H1 (cell line): ENCODE measurements around the gene TTC28. TPM values are rescaled to one million over a fixed set of nuclear protein-coding genes. Genes with fewer than 3 reads are reported as not detected.

Experiments
- CTCF ChIA-PET: fragments of 300-600 bp; sonication (Branson Sonifier 250); formaldehyde crosslinking; loops from one replicate; lab custom pipeline; 2021; ENCODE audit not compliant: partially characterized antibody; lab: Charles Lee
- POLR2A ChIA-PET: fragments of 300-600 bp; sonication (Branson Sonifier 250); formaldehyde crosslinking; loops from one replicate; lab custom pipeline; 2021; ENCODE audit warnings: inconsistent platforms; ENCODE audit not compliant: partially characterized antibody; lab: Charles Lee
- DNase-seq, 2 experiments: peaks; one replicate each; pipeline versions ENCODE4 v3.0.0 to v3.0.0-alpha.2; 2010 to 2022; ENCODE audit warnings: low spot score in 2 of 2, low read depth in 1 of 2, mixed read lengths in 1 of 2
- FAIRE-seq: peaks from 2 replicates; lab custom pipeline; 2011; peaks lifted over from hg19 to GRCh38; lab: Jason Lieb, UNC
- H2AFZ ChIP-seq: 2 replicates; pipeline ENCODE4 v1.8.1; 2012; ENCODE audit warnings: low read length, inconsistent platforms
- H2AK5ac ChIP-seq: 2 replicates; pipeline ENCODE4 v1.6.1; 2013; ENCODE audit warnings: low read depth, low read length
- H2BK120ac ChIP-seq: replicated peaks from 2 replicates; pipeline ENCODE3; 2013; ENCODE audit warnings: low read depth, low read length, inconsistent platforms
- H2BK12ac ChIP-seq: 2 replicates; pipeline ENCODE4 v1.6.1; 2013; ENCODE audit warnings: low read depth, low read length
- H2BK15ac ChIP-seq: 2 replicates; pipeline ENCODE4 v1.6.1; 2013; ENCODE audit warnings: low read length
- H2BK20ac ChIP-seq: 2 replicates; pipeline ENCODE4 v1.6.1; 2013; ENCODE audit warnings: low read length
- H2BK5ac ChIP-seq: 2 replicates; pipeline ENCODE4 v1.6.1; 2013; ENCODE audit warnings: low read depth, low read length
- H3K14ac ChIP-seq: 2 replicates; pipeline ENCODE4 v1.6.1; 2013; ENCODE audit warnings: inconsistent platforms; ENCODE audit not compliant: insufficient read length
- H3K18ac ChIP-seq: 2 replicates; pipeline ENCODE4 v1.6.1; 2013; ENCODE audit warnings: low read length; ENCODE audit errors: extremely low read depth
- H3K23ac ChIP-seq: 2 replicates; pipeline ENCODE4 v1.6.1; 2013; ENCODE audit warnings: inconsistent platforms; ENCODE audit not compliant: insufficient read length
- H3K23me2 ChIP-seq: 2 replicates; pipeline ENCODE4 v1.6.1; 2013; ENCODE audit warnings: low read depth, low read length
- H3K27ac ChIP-seq: 2 replicates; pipeline ENCODE4 v1.6.1; 2011; ENCODE audit warnings: low read depth, low read length, inconsistent platforms
- H3K27me3 ChIP-seq, 4 experiments: replicated peaks in 1 of 4; 1 replicate in 1 of 4; 2 replicates in 3 of 4; pipeline versions ENCODE4 v1.6.1 to v1.8.1; 2011 to 2013; ENCODE audit warnings: low read length in 3 of 4, mild to moderate bottlenecking in 3 of 4, inconsistent platforms in 2 of 4, mixed read lengths in 2 of 4, moderate library complexity in 1 of 4; ENCODE audit not compliant: control insufficient read depth in 3 of 4, insufficient read depth in 3 of 4; ENCODE audit errors: extremely low read depth in 1 of 4
- H3K36me3 ChIP-seq, 4 experiments: 2 replicates each; pipeline versions ENCODE4 v1.6.1 to v1.8.1; 2011 to 2013; ENCODE audit warnings: mild to moderate bottlenecking in 4 of 4, low read length in 3 of 4, moderate library complexity in 2 of 4, control low read depth in 1 of 4, inconsistent platforms in 1 of 4; ENCODE audit not compliant: insufficient read depth in 4 of 4, control insufficient read depth in 2 of 4
- H3K4ac ChIP-seq: replicated peaks from 2 replicates; pipeline ENCODE3; 2013; ENCODE audit warnings: low read length, low read depth, mixed read lengths, inconsistent platforms; ENCODE audit not compliant: insufficient read length
- H3K4me1 ChIP-seq, 4 experiments: replicated peaks in 1 of 4; 1 replicate in 1 of 4; 2 replicates in 3 of 4; pipeline versions ENCODE4 v1.6.1 to v1.8.1; 2011 to 2013; ENCODE audit warnings: low read length in 3 of 4, inconsistent platforms in 2 of 4, mixed read lengths in 1 of 4; ENCODE audit not compliant: insufficient read depth in 4 of 4, control insufficient read depth in 3 of 4
- H3K4me2 ChIP-seq, 2 experiments: 2 replicates each; pipeline versions ENCODE4 v1.6.1 to v1.8.1; 2011 to 2013; ENCODE audit warnings: low read depth in 2 of 2, low read length in 2 of 2, control low read depth in 1 of 2, inconsistent platforms in 1 of 2, mild to moderate bottlenecking in 1 of 2; ENCODE audit not compliant: insufficient read depth in 1 of 2
- H3K4me3 ChIP-seq, 4 experiments: fragments of 200-600, 300-600 bp in 1 of 4; sonication (generic), shearing (Covaris generic), sonication (Bioruptor Twin) in 1 of 4; 2 replicates each; pipeline versions ENCODE4 v1.5.1 to v1.8.1; 2011 to 2016; ENCODE audit warnings: low read length in 4 of 4, low read depth in 3 of 4, control low read depth in 2 of 4, inconsistent platforms in 2 of 4, mild to moderate bottlenecking in 2 of 4, mixed read lengths in 1 of 4, moderate library complexity in 1 of 4; ENCODE audit not compliant: insufficient read depth in 2 of 4; ENCODE audit errors: extremely low read depth in 1 of 4
- H3K56ac ChIP-seq: replicated peaks from 2 replicates; pipeline ENCODE3; 2013; ENCODE audit warnings: low read depth, mild to moderate bottlenecking, mixed read lengths, low read length, inconsistent platforms; ENCODE audit not compliant: insufficient read length
- H3K79me1 ChIP-seq: 2 replicates; pipeline ENCODE4 v1.6.1; 2013; ENCODE audit warnings: low read depth, low read length, control low read depth
- H3K79me2 ChIP-seq, 2 experiments: 2 replicates each; pipeline versions ENCODE4 v1.6.1 to v1.8.1; 2012 to 2013; ENCODE audit warnings: low read length in 2 of 2, mild to moderate bottlenecking in 2 of 2, inconsistent platforms in 1 of 2; ENCODE audit not compliant: insufficient read depth in 2 of 2, control insufficient read depth in 1 of 2
- H3K9ac ChIP-seq, 4 experiments: replicated peaks in 1 of 4; 1 replicate in 1 of 4; 2 replicates in 3 of 4; pipeline versions ENCODE4 v1.6.1 to v1.8.1; 2011 to 2013; ENCODE audit warnings: low read depth in 3 of 4, low read length in 3 of 4, control low read depth in 2 of 4, mild to moderate bottlenecking in 2 of 4, moderate library complexity in 2 of 4, inconsistent platforms in 1 of 4; ENCODE audit errors: extremely low read depth in 1 of 4
- H3K9me3 ChIP-seq, 2 experiments: 2 replicates each; pipeline versions ENCODE4 v1.6.1 to v1.8.1; 2012 to 2013; ENCODE audit warnings: mild to moderate bottlenecking in 2 of 2, moderate library complexity in 2 of 2, control low read depth in 1 of 2, inconsistent platforms in 1 of 2, low read depth in 1 of 2, low read length in 1 of 2, mixed read lengths in 1 of 2; ENCODE audit not compliant: insufficient read depth in 2 of 2
- H4K20me1 ChIP-seq, 2 experiments: replicated peaks in 1 of 2; 2 replicates each; pipeline versions ENCODE3 to v1.8.1; 2011 to 2013; ENCODE audit warnings: inconsistent platforms in 2 of 2, low read length in 2 of 2, mild to moderate bottlenecking in 1 of 2; ENCODE audit not compliant: insufficient read depth in 2 of 2, control insufficient read depth in 1 of 2
- H4K5ac ChIP-seq: 2 replicates; pipeline ENCODE4 v1.6.1; 2013; ENCODE audit warnings: low read length, low read depth, mixed read lengths, inconsistent platforms; ENCODE audit not compliant: insufficient read length
- H4K8ac ChIP-seq: 2 replicates; pipeline ENCODE4 v1.8.0; 2013; ENCODE audit warnings: mild to moderate bottlenecking, moderate library complexity, low read length, inconsistent platforms; ENCODE audit not compliant: insufficient read depth; ENCODE audit errors: extremely low read depth
- H4K91ac ChIP-seq: replicated peaks from 2 replicates; pipeline ENCODE3; 2013; ENCODE audit warnings: low read length, mixed read lengths, inconsistent platforms; ENCODE audit not compliant: insufficient read length
- HDAC2 ChIP-seq, 2 experiments: fragments of 300-600 bp in 1 of 2; sonication (generic) in 1 of 2; IDR thresholded peaks; 2 replicates each; pipeline ENCODE4 v1.6.1; 2011 to 2012; ENCODE audit warnings: low read depth in 2 of 2, low read length in 2 of 2, mild to moderate bottlenecking in 2 of 2, moderate library complexity in 2 of 2, borderline replicate concordance in 1 of 2, inconsistent platforms in 1 of 2
- MAFK ChIP-seq: IDR thresholded peaks from 2 replicates; pipeline ENCODE4 v1.6.1; 2012; ENCODE audit warnings: low read depth, mild to moderate bottlenecking, improper control_type of control experiment, low read length
- RNF2 ChIP-seq: fragments of 200-900, 300-1000 bp; sonication (generic); IDR thresholded peaks from 2 replicates; pipeline ENCODE4 v1.7.1; 2016; ENCODE audit warnings: borderline replicate concordance, low read depth, mild to moderate bottlenecking, antibody characterized with exemption, low read length; ENCODE audit not compliant: poor library complexity, severe bottlenecking; ENCODE audit errors: missing control alignments
- TAF1 ChIP-seq: IDR thresholded peaks from 2 replicates; pipeline ENCODE4 v1.6.1; 2011; ENCODE audit warnings: mild to moderate bottlenecking, low read depth, low read length
- WGBS, 2 experiments: shearing (Covaris generic) in 1 of 2; methylation state at CpG; one replicate each; pipeline versions ENCODE4 v1.1.6 to v1.1.7; 2013 to 2015; ENCODE audit warnings: low lambda C conversion rate in 2 of 2, mixed read lengths in 2 of 2, inconsistent platforms in 1 of 2, low coverage in 1 of 2, missing lambda C conversion rate in 1 of 2; ENCODE audit not compliant: insufficient replicate concordance in 2 of 2, insufficient coverage in 1 of 2, insufficient read length in 1 of 2; ENCODE audit errors: extremely low coverage in 1 of 2, missing lambda C conversion rate in 1 of 2; 5-methylcytosine and 5-hydroxymethylcytosine counted together
- polyA plus RNA-seq, 7 experiments: library from polyadenylated mRNA; depleted of rRNA in 3 of 7; stranded (reverse) in 5 of 7; unstranded in 2 of 7; fragments of >200 nt in 5 of 7; fragments of 200-250 nt in 2 of 7; gene quantifications; 1 replicate in 5 of 7; 2 replicates in 1 of 7; 4 replicates in 1 of 7; pipeline versions ENCODE4 v1.2.1 to v1.2.3, GENCODE V29; 2011 to 2013; ENCODE audit warnings: missing spikeins in 2 of 7, mixed read lengths in 2 of 7
- total RNA-seq: library from RNA; stranded (reverse); fragmentation: NEBNext Ultra II Directional; extraction: Animal tissue kit (Norgen Biotek cat#: 25700); gene quantifications from 2 replicates; pipeline ENCODE4 v1.2.1, GENCODE V29; 2021

Gene TTC28
- total and polyA plus RNA-seq, 2 of the 8 experiments (the other 6 are each of a cell fraction or from before 2014, with no cell fraction given), result 2.6 to 12.6 TPM

GRCh38 chr22:28143961-28144745 lies 535.5 kb downstream of the TTC28 start:
- H2BK120ac ChIP-seq, result no peak overlapping the region
- no peak overlapping the region for H3K9ac ChIP-seq
- no peak overlapping the region for H4K8ac ChIP-seq
- H3K4me3 ChIP-seq, result no peak overlapping the region
- H3K4me1 ChIP-seq, result peaks cover 0 to 6% (median 2%) of the 10 kb centered on the region in 4 experiments; a peak in 3 of 7 replicates
- FAIRE-seq (no peak), DNase-seq (no peak)
- ChIA-PET POLR2A (no interaction called here), CTCF (interaction anchor here (1.4 kb wide), 2 partner anchors 10 to 109 kb away, joined by 3 to 5 read pairs; no protein-coding TSS in a partner anchor)
- no peak overlapping the region for H3K4ac ChIP-seq
- no peaks in the 10 kb centered on the region for H3K79me1 ChIP-seq
- no peaks in the 10 kb centered on the region for H3K27me3 ChIP-seq
- no peak overlapping the region for H4K91ac ChIP-seq
- H2AK5ac ChIP-seq, result no peak overlapping the region
- H2BK15ac ChIP-seq, result no peak overlapping the region
- H3K27ac ChIP-seq, result no peak overlapping the region
- no peak overlapping the region for H4K5ac ChIP-seq
- no peak overlapping the region for H2BK5ac ChIP-seq
- no peaks in the 10 kb centered on the region for H3K79me2 ChIP-seq
- no peaks in the 10 kb centered on the region for H3K9me3 ChIP-seq
- no peak overlapping the region for H3K18ac ChIP-seq
- H2BK12ac ChIP-seq, result no peak overlapping the region
- no peak overlapping the region for H3K56ac ChIP-seq
- H3K4me2 ChIP-seq, result no peak overlapping the region
- H3K23ac ChIP-seq, result no peak overlapping the region
- no peaks in the 10 kb centered on the region for H3K23me2 ChIP-seq
- no peak overlapping the region for H3K14ac ChIP-seq
- H2AFZ ChIP-seq, result no peak overlapping the region
- H3K36me3 ChIP-seq, result no peaks in the 10 kb centered on the region
- H4K20me1 ChIP-seq, result no peaks in the 10 kb centered on the region
- no peak overlapping the region for H2BK20ac ChIP-seq
- 84% methylated on average over 3 of the region's 3 CpGs; no CpG with 5 or more reads in 1 of the 2 experiments for WGBS, 2 experiments
- TF ChIP-seq TAF1 (no peak), MAFK (no peak), HDAC2 (IDR thresholded peaks at IDR 0.05; ENCODE audit: borderline replicate concordance in 1 of 2, low read depth in 2 of 2, low read length in 2 of 2) (no peak), RNF2 (no peak)
